GM12872 (cell line): Measurements from ENCODE around the gene HDHD5.

Experiments used
- TF ChIP-seq, protein P1 (sequence below): IDR thresholded peaks from 3 replicates; pipeline ENCODE4 v1.5.1; 2011; ENCODE audit warnings: low read depth, mild to moderate bottlenecking, low read length, moderate library complexity; ENCODE audit not compliant: insufficient read depth

HDHD5 gene

GRCh38 chr22:17130199-17130598, 28.9 kb downstream of the HDHD5 start:
- TF ChIP-seq, protein P1, sequence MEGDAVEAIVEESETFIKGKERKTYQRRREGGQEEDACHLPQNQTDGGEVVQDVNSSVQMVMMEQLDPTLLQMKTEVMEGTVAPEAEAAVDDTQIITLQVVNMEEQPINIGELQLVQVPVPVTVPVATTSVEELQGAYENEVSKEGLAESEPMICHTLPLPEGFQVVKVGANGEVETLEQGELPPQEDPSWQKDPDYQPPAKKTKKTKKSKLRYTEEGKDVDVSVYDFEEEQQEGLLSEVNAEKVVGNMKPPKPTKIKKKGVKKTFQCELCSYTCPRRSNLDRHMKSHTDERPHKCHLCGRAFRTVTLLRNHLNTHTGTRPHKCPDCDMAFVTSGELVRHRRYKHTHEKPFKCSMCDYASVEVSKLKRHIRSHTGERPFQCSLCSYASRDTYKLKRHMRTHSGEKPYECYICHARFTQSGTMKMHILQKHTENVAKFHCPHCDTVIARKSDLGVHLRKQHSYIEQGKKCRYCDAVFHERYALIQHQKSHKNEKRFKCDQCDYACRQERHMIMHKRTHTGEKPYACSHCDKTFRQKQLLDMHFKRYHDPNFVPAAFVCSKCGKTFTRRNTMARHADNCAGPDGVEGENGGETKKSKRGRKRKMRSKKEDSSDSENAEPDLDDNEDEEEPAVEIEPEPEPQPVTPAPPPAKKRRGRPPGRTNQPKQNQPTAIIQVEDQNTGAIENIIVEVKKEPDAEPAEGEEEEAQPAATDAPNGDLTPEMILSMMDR, result no peak

DNA sequence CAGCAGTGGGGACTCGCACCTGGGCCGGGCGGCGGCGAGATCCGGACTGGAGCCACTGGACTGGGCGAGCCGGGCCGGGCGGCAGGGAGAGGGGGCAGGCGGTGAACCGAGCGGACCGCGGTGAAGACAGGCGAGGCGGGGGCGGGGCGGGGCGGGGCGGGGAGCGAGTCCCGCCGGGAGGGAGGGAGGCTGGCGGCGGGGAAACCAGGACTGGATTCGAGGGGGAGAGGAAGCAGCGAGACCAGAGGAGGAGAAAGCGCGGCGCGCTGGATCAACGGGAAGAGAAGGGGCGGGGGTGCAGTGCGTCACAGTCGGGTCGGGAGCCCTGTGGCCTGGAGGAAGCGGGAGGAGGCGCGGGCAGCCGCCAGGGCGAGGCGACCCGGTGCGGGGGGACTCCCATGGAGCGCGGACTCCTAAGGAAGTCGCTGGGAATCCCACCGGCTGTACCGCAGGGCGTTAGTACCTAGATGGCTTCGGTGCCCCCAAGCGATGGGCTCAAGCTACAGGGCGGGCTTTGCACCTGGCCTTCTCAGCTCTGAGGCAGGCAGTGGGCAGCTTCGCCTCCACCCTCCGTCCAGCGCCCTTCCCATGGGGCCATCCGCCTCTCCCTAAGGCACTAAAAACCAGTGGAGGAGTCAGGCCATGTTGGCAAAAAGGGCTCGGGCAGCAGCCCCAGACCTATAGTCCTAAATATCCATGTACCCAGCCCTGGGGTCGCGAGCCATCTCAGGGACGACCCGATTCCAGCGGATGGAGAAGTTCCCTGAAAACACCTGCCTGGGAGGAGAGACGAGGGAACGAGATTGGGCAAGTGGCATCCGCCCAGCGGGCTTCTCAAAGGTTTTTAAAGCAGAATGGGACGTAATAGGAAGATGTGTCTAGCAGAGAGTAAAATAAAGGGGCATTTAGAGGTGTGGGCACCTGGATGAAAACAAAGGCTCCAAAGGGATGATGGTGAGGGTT, 37.6 kb downstream of the HDHD5 start, which contains the start of gene TMEM121B:
TSS of gene TMEM121B (minus strand) at position 128 of the 963 bp plus-strand sequence. CDS start 233 bp downstream, outside the sequence.
- TF ChIP-seq, protein P1, result no peak

- TF ChIP-seq, protein P1, result no peak
Observed at GRCh38 chr22:17120711-17121232, 38.3 kb downstream of the HDHD5 start.

GRCh38 chr22:17120281-17120680, 38.8 kb downstream of the HDHD5 start:
- TF ChIP-seq, protein P1, result no peak

GRCh38 chr22:17119481-17120202, 39.4 kb downstream of the HDHD5 start:
- TF ChIP-seq, protein P1, result peak; percentile 26; the same call in 1 of the 3 replicates

GRCh38 chr22:17118342-17118741, 40.7 kb downstream of the HDHD5 start:
- TF ChIP-seq, protein P1, result no peak

GRCh38 chr22:17117890-17118289, 41.2 kb downstream of the HDHD5 start:
- TF ChIP-seq, protein P1, result no peak
